GM19238 (cell line): ENCODE results near the gene FIGLA.

Experiments used
- DNase-seq: peaks from one replicate; pipeline ENCODE4 v3.0.0; 2011; ENCODE audit warnings: low spot score; ENCODE audit not compliant: insufficient read length

The FIGLA gene

DNA sequence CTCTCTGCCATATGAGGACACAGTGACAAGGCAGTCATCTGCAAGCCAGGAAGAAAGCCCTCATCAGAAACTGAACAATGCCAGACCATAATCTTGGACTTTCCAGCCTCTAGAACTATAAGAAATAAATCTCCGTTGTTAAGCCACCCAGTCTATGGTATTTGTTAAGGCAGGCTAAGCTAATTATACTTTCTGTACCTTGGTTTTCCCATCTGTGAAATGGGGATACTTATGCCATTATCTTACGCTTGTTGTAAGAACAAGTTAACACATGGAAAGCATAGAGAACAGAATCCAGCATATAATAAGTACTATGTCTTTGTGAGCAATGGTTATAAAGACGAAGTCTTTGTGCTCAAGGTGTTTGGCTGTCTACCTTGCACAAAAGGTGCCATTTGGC is 14.2 kb downstream of the FIGLA start:
- no peak for DNase-seq

DNA sequence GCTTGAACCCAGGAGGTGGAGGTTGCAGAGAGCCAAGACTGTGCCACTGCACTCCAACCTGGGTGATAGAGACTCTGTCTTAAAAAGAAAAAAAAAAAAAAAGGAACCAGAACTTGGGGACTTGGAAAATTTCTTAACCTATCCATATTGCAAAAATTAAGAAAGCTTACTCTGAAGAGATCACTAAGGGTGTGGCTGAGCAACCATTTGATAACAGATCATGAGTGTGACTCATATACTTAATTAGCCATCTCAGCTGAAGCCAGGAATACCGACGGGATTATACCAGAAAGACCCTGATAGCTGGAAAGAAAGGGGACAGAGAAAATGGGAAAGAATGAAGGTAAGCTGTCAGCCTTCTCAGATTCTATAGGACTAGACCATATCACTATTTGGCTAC is 15.3 kb downstream of the FIGLA start:
- no peak for DNase-seq

DNA sequence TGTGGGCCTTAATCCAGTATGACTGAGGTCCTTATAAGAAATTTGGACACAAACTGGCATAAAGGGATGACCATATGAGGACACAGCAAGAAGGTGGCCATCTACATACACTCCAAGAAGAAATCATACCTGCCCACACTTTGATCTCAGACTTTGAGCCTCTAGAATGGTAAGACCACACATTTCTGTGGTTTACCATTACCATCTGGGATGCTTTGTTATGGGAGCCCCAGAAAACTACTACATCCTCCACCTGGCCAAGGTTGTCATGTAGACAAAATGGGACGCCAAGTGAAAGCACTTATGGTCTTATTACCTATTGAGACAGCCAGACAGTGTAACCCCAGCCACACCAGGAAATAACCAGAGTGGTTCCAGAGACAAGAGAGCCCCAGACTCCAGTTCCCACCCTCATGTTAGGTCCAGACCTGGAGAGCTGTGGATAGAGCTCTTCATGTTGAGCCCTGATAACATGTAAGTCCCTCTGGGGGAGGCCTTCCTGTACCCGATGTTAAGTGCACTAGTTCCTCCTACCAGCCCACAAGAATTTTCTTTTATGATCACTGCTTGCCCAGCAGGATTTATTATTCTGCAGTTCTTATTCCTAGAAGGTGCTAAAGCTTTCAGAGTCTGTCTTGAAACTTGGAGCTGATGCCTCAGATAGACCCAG is 17.8 kb downstream of the FIGLA start:
- DNase-seq = no peak

DNA sequence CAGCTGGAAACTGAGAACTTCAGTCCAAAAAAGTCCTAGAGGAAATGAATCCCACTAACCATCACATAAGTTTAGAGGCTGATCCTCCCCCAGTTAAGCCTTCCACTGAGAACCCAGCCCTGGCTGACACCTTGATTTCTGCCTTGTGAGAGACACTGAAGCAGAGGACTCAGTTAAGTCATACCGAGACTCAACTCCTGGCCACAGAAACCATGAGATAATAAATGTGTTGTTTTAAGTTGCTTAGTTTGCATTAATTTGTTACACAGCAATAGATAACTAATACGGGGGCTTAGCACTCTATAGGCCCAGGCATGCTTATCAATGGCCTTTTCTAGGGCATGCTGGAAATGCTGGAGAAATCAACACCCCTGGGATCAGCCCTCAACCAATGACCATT is 19.0 kb downstream of the FIGLA start:
- DNase-seq = no peak

DNA sequence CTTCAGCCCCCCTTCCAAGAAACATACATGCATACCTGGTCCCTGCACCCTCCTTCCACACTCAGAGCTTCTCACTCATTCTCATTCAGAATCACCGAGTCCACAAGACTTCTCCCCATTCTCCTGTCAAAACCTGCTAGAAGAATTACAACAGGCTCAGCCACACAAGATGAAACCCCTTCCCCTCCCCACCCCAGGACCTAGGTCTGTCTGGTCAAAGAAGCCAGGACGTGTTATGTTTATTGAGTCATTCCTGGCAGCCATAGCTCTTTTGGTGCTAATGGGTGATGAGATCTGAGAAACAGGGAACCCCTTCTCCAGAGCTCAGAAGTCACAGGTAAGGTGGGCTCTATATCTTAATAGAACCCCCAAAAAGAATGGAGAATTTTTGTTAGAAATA is 21.0 kb downstream of the FIGLA start:
- no peak for DNase-seq

DNA sequence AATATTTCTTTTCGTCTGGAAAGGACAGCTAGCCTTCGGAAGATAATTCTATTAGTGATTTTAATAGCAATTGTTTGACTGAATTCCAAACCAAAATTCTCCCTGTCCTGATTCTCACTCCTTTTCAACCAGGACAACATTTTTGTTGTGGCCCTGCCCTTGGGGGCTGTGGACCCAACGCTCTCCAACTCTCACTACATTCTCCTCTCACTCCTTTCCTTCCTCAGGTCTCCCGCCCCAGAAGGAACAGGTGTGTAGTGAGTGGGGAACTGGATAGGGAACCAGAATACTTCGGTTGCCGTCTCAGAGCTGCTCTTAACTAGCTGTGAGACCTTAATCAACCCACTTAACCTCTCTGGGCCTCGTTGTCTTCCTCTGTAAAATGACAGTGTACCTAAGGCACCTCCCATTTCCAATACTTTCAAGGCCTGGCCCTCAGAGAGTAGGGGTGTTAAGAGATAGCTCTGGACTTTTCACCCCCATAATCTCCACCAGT is 21.8 kb downstream of the FIGLA start:
- DNase-seq = no peak

DNA sequence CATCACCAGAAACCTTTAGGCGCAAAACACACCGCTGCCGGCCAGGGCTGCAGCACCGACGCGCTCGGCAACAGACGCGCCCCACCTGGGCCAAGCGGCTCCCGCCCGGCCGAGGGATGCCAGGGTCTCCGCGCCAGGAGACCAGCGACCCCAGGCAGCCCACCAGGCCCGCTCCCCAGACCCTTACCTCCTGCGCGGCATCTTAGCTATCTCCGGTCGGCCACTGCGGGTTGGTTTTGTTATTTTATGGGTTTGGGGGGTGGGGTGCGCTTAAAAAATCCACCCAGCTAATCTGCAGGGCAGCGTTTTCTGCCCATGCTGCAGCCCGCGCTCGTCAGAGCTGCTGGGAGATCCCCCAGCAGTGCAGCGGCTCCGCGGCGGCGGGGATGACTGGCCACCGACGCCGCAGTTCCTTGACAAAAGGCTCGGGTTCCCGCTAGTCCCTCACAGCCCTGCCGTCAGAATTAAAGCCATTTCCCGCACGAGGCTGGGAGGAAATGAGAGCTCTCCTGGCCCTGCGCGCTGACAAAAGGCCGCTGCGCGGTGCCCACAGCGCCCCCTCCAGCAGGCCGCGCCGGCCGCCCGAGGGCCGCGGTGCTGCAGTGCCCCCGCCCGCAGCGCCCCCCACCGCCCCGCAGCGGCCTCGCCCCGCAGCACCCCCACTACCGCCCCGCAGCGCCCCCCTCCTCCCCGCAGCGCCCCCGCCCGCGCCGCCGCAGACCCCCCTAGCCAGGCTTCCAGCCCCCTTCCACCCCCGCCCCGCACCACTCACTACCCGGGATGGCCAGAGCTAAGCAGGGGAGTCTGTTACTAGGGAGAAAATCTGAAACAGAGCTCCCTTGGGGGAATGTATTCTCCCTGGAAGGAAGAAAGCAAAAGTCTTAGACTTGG is 22.5 kb downstream of the FIGLA start, which contains the start of gene ADD2:
ADD2 (minus strand) TSS at position 502 of the 891 bp plus-strand sequence. CDS start 61,792 bp downstream, outside the sequence.
- peak; percentile 33 for DNase-seq

DNA sequence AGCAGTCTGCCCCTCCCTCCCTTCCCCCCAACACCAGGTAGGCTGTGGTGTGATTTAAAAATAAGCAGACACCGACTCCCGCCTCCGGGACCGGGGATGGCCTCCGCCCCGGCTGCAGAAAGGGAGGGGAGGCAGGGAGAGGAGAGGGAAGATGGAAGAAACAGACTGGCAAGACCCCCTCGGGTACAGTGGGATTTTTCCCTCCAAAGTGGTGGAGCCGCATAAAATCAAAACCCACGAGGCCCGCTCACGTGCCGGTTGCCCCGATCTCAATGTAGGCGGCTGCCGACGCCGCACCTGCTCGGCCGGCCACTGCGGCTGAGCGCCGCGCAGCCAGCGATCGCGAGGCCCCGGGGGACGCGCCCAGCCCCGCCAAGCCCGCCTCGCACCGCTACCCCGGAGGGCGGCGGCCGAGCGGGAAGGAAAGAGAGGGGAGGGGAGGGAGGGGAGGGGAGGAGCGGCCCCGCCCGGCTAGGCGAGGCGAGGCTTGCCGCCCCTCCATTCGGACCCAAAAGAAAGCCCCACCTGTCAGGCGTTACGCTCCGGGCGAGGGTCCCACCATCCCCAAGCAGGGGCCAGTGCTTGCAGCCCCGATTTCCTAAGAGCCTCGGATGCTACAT is 23.3 kb downstream of the FIGLA start:
- DNase-seq = peak; percentile 19

DNA sequence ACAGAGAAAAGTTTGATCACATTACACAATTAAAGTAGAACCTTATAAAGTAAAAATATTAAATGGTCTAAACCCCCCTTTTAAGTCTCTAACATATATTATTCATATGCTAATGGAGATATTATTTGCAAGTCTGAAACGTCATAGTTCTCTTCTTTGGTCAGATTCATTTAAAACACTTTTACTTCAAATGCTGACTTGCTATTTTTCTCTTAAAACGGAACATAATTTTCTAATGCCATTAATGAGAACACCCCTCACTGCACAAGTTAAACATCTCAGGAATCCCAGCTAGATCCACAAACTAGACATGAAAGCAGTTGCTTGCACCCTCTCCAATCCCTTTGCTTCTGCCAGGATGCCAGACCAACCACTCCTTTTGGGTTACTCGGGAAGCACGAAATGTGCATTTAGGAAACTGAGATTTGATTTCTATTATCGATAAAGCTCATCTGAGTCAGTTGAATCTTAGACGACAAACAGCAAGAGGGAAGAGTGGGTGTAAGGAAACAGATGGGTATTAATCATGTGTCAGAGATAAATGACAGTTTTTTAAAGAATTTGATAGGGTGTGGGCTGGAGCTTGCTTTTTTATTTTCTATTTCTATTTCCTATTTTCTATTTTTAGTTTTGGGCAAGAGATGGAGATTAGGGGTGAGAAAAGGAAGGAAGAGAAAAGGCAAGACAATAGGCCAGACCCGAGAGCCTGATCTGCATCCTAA is 23.9 kb downstream of the FIGLA start:
- DNase-seq = no peak

DNA sequence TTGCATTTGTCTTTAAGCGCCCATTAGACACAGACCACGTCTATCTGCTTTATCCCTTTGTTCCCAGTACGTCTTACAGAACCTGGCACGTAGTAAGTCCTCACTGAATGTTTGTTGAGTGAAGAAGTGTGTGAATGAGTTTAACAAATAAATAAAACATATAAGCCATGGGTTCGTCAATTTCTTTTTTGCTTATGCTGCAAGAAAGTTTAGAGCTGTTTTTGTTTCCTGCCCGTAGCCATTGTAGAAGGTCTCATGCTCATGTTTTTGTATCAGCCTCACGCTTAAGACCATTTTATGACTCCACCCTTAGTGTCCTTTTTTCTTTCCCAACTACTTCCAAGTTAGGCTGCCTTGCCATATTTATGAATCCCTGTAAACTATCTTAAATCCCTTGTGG is 24.9 kb downstream of the FIGLA start:
- no peak for DNase-seq

DNA sequence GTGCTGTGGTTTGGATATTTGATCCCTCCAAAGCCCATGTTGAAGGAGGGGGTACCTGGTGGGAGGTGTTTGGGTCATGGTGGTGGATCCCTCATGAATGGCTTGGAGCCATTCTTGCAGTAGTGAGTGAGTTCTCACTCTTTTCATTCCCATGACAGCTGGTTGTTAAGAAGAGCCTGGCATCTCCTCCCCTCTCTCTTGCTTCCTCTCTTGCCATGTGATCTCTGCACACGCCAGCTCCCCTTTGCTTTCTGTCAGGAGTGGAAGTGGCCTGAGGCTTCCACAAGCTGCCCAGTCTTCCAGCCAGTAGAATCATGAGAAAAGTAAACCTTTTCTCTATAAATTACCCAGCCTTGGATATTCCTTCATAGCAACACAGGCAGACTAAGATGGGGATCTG is 31.0 kb downstream of the FIGLA start:
- DNase-seq = no peak

DNA sequence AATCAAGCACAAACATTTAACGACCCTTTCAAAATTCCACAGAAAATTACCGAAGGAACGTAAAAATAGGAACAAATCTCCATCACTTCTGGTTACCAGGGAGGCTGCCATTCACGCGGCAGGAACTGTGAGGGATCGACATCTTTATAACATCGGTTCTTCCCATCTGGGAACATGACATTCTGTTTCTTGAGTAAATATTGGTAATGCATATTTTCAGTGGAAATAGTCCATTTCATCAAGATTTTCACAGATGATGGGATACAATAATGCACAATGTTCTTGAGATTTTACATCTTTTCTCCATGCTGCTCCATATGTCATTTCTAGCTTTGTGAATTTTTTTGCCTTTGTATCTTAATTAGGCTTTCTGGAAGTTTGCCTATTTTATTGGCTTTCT is 32.5 kb downstream of the FIGLA start:
- DNase-seq = no peak

DNA sequence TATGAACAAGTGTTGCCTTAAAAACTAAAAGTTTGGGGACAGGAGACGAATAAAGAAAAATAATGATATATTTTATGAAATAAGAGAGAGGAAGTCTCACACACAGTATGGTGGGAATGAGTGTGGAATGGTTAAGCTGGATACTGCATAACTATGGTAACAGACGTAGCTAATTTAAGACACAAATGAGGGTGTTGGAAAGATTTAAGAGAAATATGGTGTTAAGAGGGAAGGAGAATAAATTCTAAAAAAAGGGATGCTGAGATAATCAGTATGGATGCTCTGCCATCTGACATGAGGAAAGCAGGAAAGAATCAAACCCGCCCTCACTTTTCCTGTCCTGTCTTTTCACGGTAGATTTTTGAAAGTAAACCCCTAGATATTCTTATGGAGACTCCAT is 33.1 kb downstream of the FIGLA start:
- DNase-seq = no peak

DNA sequence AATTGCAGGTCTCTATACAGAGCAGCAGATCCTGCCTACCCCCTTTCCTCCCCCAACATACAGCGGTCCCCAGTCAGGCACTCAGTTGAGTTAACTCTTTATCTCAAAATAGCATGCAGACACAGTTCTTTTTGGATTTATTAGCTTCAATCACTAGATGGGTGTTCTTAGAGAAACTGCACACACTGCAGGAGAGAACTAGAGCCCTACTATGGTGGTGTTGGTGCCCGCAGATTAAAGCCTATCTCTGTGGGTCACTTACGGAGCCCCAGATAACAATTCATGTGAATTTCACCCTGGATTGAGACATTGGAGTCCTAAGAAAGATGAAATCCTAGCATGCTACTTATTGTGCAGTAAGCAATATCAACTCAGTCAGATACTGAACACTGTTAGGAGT is 34.3 kb downstream of the FIGLA start:
- no peak for DNase-seq

DNA sequence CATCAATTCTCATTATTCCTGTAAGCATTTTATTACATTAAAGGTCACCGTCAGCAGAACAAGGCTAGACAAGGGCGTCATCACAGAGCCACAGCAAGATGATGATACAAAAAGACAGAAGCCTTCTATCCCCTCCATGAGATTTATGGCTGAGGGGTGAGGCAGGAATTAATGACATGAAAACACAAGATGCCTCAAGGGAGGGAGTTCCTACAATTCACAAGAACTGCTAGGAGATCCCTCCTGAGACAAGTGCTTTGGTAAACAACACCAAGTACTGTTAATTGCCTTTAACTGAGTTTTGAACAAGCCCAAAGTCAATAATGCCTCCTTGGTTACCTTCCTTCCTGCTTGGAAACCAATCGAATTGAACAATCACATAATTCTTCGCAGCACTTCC is 36.5 kb downstream of the FIGLA start:
- no peak for DNase-seq

DNA sequence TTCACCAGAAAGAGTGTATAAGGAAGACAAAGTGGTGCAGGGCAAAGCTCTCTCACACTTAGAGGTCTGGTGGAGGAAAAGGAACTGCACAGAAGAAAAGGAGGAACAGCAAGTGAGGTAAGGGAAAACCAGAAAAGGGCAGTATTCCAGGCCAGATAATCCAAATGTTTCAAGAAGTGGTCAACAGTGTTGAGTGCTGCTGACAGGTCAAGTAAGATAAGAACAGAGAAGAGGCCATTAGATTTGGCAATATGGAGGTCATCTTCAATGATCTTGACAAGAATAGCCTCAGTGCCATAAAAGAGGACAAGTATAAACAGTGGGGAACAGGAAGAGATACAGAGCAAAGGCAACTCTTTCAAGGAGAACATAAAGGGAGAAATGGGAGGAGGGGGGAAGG is 37.4 kb downstream of the FIGLA start:
- DNase-seq = no peak

DNA sequence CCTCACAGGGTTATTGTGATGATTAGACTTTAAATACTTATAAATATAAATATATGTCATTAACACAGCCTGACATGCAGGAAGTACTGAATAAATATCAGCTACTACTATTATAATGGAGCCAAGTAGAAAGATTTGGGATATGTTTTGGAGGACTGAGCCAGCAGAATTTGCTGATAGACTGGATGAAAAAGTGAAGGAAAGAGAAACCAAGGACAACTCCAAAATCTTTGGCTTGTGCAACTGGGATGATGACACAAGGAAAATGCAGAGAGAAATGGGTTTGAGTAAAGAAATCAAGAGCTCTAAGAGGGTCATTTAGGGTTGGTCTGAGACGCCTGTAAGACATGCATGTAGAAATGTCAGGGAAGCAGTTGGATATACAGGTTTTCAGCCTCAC is 38.0 kb downstream of the FIGLA start:
- no peak for DNase-seq

DNA sequence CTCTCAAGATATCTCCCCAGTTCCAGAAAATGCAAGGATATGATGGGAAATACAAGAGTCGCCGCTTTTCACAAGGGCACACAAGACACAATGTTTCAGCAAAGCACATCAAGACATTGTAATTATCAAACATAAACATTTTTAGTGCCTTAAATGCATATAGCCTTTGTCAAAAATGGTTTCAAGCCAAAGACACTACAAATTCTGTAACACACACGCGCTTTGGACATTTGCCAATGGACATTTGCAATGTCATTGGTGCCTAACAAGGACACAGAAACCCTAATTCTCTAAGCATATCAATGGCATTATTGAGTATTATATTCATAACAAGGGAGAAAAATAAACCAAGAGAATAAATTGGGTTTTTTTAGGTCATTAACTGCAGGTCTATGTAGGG is 38.6 kb downstream of the FIGLA start:
- no peak for DNase-seq

DNA sequence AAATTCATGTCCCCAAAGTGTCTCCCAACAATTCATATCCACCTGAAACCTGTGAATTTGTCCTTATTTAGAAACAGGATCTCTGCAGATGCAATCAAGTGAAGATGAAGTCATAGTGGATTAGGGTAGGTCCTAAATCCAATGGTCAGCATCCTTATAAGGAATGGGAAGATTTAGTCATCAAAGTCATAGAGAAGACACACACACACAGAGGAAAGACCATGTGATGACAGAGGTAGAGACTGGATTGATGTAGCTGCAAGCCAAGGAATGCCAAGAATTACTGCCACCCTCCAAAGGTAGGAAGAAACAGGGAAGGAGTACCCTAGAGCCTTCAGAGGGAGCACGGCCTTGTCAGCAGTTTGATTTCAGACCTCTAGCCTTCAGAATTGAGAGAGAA is 40.1 kb downstream of the FIGLA start:
- DNase-seq = no peak

DNA sequence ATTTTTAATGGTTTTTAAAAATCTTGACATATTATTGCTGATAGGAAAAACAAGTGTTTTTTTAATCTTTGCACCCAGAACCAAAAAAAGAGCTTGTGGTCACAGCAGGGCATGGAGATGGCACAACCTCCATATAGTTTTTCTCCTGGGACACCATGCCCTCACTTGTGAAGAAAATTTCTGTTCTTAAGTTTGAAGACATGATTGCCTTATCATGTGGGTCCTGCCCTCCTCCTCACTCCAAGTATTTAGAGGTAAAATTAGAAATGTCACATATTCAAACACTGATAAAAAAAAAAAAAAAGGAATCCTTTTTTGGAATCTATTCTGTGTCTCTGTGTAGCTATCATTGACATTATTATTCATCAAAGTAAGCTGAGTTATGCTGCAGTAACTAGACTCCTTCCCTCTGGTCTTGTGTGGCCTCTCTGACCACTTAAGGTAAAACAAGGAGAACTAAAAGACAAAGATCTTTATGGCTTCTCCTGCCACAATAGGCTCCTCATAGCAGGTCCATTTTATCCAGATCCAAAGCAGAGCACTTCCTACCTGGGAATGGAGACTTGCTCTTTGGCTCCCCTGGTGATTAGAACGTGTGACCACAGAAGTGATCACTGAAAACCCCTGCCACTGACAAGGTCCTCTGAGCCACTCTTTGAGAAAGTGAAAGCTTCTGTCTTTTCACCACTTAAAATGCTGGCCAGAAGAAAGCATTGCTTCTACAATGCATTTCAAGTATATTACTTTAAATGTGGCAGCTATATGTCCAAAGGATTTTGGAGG is 42.2 kb downstream of the FIGLA start:
- DNase-seq = no peak

DNA sequence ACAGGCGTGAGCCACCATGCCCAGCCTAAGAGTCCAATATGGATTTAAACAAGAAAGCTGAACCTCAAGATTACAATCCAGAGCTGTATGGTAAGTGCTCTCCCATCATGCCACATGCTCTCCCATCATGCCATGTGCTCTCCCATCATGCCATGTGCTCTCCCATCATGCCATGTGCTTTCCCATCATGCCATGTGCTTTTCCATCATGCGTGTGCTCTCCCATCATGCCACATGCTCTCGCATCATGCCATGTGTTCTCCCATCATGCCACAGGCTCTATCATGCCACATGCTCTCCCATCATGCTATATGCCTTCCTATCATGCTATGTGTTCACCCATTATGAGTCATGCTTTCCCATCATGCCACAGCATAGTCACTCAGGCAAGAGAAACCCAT is 43.2 kb downstream of the FIGLA start:
- DNase-seq = no peak
